HG03135 (cell line): ENCODE data around the gene MYCBPAP.

ENCODE experiments used
- ATAC-seq: cut with Tn5 transposase; IDR thresholded peaks from one replicate; pipeline ENCODE4 v1.9.1; 2021; ENCODE audit warnings: mild to moderate bottlenecking, moderate library complexity; ENCODE audit not compliant: unreplicated experiment

MYCBPAP gene

GRCh38 chr17:50507871-50508572, at the start of gene MYCBPAP:
Gene MYCBPAP, plus strand, starts transcription at chr17:50508439. Its CDS starts 236 bp downstream, at chr17:50508675.
- ATAC-seq: no peak

- ATAC-seq: no peak
Observed at GRCh38 chr17:50458701-50459676, 49.2 kb upstream of the MYCBPAP start.

- no peak for ATAC-seq
Observed at GRCh38 chr17:50459756-50460155, 48.5 kb upstream of the MYCBPAP start.

- no peak for ATAC-seq
Observed at GRCh38 chr17:50460831-50461526, 47.3 kb upstream of the MYCBPAP start.

GRCh38 chr17:50461550-50462132, 46.6 kb upstream of the MYCBPAP start:
- ATAC-seq: no peak

GRCh38 chr17:50462446-50462845, 45.8 kb upstream of the MYCBPAP start:
- no peak for ATAC-seq

- ATAC-seq: no peak
Observed at GRCh38 chr17:50464121-50464520, 44.1 kb upstream of the MYCBPAP start.

GRCh38 chr17:50464736-50465135, 43.5 kb upstream of the MYCBPAP start:
- ATAC-seq: no peak

- no peak for ATAC-seq
Observed at GRCh38 chr17:50465171-50465570, 43.1 kb upstream of the MYCBPAP start.

GRCh38 chr17:50465635-50466034, 42.6 kb upstream of the MYCBPAP start:
- ATAC-seq: no peak

GRCh38 chr17:50466371-50467113, 41.7 kb upstream of the MYCBPAP start:
- ATAC-seq: no peak

GRCh38 chr17:50467114-50467854, 41.0 kb upstream of the MYCBPAP start:
- no peak for ATAC-seq

GRCh38 chr17:50467855-50468303, 40.4 kb upstream of the MYCBPAP start:
- no peak for ATAC-seq

- no peak for ATAC-seq
Observed at GRCh38 chr17:50468304-50469207, 39.7 kb upstream of the MYCBPAP start, which contains the start of gene CHAD. Gene CHAD, minus strand, starts transcription at chr17:50468880. Its CDS starts 67 bp downstream, at chr17:50468813.

GRCh38 chr17:50469208-50469605, 39.0 kb upstream of the MYCBPAP start:
- no peak for ATAC-seq

- ATAC-seq: no peak
Observed at GRCh38 chr17:50469671-50470305, 38.5 kb upstream of the MYCBPAP start.

GRCh38 chr17:50470426-50470825, 37.8 kb upstream of the MYCBPAP start:
- ATAC-seq: no peak
